ENCODE data around the gene PTPRD.

Gene PTPRD

GRCh38 chr9:8733131-8733954, 1879.5 kb downstream of the PTPRD start:
- DNase-seq = no peak

DNA sequence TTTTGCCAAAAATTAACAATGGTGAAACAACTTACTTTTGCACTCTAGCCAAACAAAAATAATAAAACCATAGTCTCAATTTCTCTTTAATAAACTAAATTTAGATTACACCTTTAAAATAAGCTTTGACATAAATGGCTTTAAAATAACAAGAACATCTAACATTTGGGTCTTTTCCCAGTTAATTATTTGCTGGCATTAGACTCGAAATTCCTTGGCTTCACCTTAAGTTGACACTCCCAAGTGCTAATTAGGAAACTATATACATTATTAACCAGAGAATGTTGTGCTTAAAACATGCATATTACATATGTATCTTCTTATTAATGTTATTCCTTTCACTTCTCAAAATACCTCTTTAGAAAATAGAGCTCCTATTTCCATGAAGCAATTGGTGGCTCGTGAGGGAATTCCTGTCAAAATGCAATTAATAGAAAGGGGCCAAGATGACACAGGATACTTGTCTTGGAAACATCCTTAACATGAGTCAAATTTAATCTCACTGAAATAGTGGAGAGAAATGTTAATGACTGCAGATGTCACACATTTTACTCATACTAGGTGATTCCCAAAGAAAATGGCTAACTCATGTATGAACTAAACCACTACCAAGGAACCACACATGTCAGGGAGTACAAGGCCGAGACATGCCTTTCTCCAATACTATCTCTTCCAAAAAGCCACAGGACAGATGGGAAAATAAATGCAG, 1880.3 kb downstream of the PTPRD start:
- no peak for DNase-seq

DNA sequence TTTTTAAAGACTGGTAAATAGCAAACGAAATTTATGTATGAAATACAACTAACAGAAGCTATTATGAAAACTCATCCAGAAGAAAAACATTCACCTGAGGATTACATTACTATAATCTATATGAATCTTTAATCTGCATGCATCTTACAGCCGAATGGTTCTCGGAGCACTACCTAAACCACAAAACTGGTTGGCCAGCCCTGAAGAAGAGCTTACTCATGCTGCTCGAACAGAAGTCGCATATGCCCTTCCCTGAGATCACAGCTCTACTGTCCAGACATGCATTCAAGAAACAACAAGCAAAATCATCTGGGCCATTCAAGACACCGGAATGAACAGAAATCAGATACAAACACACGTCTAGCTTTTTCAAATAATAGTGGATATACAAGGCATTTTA, 1882.2 kb downstream of the PTPRD start:
- no peak for DNase-seq

DNA sequence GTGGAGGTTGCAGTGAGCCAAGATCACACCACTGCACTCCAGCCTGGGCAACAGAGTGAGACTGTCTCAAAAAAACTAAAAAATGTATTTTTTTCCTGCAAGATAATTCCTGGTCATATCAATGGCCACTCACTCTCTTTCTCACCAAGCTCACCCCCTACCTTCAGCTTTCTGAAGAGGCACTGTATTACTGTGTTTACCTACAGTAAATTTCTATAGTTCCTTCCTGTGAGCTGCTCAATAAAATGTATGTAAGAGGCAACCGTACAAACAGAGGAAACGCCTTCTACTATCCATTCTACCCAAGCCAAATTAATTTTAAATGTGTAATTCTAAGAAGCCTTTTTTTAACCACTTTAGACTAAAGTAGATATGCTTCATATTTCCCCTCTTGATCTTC, 1883.9 kb downstream of the PTPRD start:
- DNase-seq = no peak

DNA sequence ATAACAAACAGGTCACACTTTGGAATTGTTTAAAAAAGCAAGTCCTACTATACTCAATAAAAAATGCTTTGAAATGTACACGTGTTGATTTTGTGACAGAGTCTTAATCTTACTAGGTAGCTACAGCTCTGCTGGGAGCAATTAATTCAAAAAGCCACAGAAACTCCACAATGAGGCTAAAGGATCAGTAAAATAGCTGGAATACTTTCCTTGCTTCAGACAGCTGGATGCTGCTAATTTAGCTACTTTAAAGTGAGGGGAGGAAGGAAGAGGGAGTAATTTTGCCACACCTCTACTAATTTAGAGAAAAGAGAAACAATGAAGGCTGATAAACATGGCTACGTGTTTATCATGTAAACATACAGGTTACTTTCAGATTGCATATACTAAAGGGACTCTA, 1885.6 kb downstream of the PTPRD start:
- no peak for DNase-seq

DNA sequence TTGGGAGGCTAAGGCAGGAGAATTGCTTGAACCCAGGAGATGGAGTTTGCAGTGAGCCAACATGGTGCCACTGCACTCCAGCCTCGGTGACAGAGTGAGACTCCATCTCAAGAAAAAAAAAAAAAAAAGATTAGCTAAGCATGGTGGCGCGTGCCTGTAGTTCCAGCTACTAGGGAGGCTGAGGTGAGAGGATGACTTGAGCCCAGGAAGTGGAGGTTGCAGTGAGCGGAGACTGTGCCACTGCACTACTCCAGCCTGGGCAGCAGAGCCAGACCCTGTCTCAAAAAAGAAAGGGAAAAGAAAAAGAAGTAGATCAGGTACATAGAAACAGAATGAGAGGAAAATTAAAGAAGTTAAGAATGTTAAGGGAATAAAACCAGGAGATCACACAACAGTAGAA, 1886.1 kb downstream of the PTPRD start:
- DNase-seq = no peak

- no peak for DNase-seq
Measured at GRCh38 chr9:8725635-8726034, 1887.2 kb downstream of the PTPRD start.

DNA sequence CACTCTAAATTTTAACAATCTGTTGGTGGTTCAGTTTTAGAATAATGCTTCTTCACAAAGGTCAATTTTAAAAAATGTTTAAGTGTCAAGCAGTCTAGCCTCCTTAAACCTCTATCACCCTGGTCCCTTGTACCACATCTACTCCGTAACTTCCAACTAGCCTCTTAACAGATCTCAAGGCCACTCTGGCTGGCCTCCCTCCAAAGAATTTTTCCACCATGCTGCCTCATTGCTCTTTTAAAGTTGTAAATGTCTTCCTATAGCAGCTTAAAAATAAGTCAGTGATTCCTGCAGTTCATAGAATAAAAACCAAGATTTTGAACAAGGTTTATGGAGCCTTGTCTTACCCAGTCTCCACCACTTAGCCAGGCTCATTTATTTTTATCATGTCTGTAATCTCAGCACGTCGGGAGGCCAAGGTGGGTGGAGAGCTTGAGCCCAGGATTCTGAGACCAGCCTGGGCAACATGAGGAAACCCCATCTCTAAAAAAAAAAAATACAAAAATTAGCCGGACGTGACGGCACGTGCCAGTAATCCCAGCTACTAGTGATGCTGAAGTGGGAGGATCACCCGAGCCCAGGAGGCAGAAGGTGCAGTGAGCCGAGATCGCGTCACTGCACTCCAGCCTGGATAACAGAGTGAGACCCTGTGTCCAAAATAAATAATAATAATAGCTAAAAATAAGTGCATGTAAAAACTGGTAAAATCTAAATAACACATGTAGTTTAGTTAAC, 1888.4 kb downstream of the PTPRD start:
- no peak for DNase-seq

DNA sequence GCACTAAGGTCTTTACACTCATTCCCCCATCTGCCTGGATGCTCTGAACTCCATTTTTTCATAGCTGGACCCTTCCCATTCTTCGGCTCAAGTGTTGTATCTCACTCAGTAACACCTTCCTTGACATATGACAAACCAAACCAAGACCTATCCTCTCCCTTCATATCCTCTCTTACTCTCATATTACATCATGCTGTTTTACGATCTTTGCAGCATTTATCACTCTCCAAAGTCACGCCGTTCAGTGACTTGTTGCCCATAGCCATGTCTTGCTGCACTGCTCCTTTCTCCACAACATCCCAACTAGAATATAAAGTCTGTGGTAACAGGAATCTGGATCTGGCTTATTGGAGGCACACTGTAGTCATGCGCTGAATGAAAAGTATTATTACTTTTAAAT, 1889.6 kb downstream of the PTPRD start:
- DNase-seq = no peak

DNA sequence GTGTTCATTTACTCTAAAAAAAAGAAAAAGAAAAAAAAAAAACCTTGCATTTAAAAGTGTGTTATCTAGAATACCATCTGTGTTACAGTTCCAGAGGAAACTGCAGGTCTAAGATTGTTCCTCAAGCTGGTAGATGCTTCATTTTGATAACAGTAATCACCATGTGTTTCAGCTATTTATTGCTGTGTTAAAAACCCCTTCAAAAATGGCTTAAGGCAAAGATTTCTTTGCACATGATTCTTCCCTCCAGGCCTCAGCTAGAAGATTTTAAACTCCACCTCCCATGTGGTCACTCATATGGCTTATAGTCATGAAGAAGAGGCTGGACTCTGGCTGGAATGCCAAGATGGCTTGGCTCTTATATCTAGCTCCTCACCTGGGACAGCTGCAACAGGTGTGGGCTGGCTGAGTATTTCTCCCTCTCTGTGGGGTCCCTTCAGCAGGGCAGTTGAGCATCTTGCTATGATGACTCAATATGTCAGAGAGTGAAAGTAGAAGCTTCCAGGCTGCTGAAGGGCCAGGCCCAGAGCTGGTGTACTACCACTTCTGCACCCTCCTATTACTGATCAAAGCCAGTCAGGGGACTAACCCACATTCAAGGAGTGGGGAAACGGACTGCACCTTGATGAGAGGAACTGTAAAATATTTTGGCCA, 1892.8 kb downstream of the PTPRD start:
- DNase-seq = no peak

DNA sequence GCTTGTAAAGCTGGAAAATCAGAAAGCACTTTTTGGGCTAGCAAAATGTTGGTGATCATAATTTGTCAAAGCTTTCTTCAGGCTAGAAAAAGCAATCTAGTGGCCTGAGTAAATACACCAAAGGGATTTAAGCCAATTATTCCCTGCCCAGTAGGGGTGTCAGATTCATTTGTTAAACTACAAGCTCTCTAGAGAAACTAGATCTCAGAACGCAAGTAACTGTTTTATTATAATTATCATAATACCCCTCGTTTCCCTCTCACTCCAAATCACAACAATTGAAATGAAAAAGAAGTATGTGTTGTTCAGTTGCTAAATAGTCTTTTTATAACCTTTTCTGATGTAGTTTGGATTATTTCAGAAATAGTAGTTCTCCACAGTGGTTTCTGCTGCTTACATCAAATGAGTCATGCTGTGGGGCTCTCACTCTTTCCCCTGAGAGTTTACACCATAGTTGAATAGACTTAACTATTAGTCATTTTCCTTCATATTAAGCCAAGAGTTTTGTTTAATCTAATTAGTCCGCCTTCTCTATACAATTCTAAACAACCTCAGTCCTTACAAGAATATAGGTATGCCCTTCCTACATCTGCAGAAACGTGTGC, 1894.6 kb downstream of the PTPRD start:
- DNase-seq = no peak

DNA sequence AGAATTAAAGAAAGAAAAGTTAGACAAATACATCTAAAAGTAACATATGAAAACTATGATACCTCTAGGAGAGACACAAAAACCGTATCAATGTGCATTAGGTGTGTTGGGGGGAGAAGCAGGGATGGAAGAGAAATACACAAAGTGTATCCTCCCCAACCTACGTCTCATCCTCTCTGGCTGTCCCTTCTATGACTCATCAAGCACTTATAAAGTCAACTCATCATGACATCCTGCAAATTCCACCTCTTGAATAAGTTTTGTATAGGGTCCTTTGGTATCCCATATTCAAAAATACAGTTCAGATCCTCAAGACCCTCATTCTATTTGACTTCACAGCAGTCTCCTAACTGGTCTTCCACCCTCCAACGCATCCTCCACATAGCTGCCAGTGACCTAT, 1895.7 kb downstream of the PTPRD start:
- no peak for DNase-seq

GRCh38 chr9:8715788-8716187, 1897.0 kb downstream of the PTPRD start:
- no peak for DNase-seq

DNA sequence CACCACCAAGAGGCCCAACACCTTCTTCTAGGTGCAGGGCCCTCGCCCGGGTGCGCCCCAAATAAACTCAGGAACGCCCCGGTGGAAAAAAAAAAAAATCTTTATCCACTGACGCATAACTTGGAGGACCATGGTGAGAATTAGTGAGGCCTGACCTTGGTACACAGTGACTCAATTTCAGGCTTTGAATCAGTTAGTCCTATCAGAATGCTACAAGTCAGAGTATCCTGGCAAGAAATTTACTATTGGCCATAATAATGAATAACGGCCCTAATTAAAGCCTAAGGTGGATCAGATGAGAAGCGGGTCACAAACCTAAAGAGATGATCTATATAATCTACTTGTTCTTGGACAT, 1899.0 kb downstream of the PTPRD start:
- no peak for DNase-seq

- DNase-seq = no peak
Measured at GRCh38 chr9:8713149-8713810, 1899.5 kb downstream of the PTPRD start.

GRCh38 chr9:8709731-8710130, 1903.1 kb downstream of the PTPRD start:
- no peak for DNase-seq

- no peak for DNase-seq
Measured at GRCh38 chr9:8708728-8709127, 1904.1 kb downstream of the PTPRD start.

DNA sequence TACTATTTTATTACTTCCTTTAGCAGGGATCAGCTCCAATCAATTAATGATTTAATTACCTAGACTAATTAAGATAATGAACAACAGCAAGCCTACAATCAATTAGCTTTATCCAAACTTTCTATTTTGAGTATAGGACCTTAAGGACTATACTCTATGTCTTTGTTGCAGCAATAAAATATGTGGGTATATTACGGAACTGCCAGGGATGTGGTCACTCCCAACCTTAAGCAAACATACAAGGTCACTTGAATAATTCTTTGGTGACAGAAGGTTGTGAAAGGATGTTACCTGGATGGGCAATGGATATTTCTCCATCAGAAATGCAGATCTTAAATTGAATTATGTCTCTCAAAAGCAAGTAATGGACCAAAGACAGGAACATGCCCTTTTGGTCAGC, 1905.8 kb downstream of the PTPRD start:
- DNase-seq = no peak

GRCh38 chr9:8706531-8706930, 1906.3 kb downstream of the PTPRD start:
- no peak for DNase-seq

DNA sequence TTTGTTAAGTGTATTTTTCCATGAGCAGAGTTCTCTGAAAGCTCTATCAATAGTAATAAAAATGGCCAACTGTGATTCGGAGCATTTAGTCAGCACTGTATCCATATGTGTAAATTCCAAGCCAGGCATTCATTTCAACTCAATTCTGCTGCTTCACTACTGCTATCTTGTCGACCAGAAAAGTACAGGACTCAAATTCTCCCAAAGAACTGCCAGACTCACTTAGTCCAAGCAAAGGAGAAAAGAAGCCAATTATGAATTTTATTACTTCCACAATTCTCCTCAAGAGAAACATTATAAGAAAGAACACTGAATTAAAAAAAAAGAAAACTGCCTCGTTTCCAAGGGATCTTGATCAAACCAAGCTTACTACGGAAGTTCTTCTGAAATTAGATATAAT, 1906.9 kb downstream of the PTPRD start:
- no peak for DNase-seq

DNA sequence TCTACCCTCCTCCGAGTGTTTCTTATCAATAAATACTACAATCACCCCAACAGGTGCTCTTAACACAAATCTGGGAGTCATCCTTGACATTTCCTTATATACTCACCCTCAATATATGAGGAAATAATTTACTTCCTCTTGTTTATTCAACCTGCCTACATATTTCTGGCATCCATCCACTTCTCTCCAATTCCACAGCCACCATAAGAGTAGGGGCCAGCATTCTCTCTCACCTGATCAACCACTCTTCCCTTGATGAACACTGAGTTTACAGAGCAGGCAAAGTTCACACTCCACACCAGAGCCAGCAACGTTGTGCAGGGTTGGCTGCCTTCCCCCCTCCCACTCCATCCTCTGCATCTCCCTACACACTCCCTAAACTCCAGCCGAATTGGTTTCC, 1908.9 kb downstream of the PTPRD start:
- no peak for DNase-seq

GRCh38 chr9:8701904-8702303, 1910.9 kb downstream of the PTPRD start:
- no peak for DNase-seq

All from cortex of kidney (tissue), 1 donor.